Measurements from ENCODE around the gene SHLD1. TPM values are rescaled to one million over a fixed set of nuclear protein-coding genes. Genes with fewer than 3 reads are reported as not detected.

Gene SHLD1
- total RNA-seq, 1 donor from 2014 or later: 6.9 TPM

- H3K27me3 Mint-ChIP-seq (ENCODE audit: low read depth): no peaks in the 10 kb centered on the region
- H3K27ac Mint-ChIP-seq (ENCODE audit: unreplicated experiment): no peak overlapping the region
- no peak for DNase-seq (ENCODE audit: low read depth, low spot score)
- no peaks in the 10 kb centered on the region for H3K4me1 Mint-ChIP-seq
- no peaks in the 10 kb centered on the region for H3K9me3 Mint-ChIP-seq
- TF ChIP-seq CTCF (conservative IDR thresholded peaks at IDR 0.05): no peak
- H3K36me3 Mint-ChIP-seq (ENCODE audit: low read depth): no peaks in the 10 kb centered on the region
- no peak overlapping the region for H3K4me3 Mint-ChIP-seq
Observed at GRCh38 chr20:5806457-5807263, 56.5 kb downstream of the SHLD1 start.

- no peaks in the 10 kb centered on the region for H3K4me1 Mint-ChIP-seq
- no peaks in the 10 kb centered on the region for H3K9me3 Mint-ChIP-seq
- DNase-seq (ENCODE audit: low read depth, low spot score): no peak
- no peak overlapping the region for H3K27ac Mint-ChIP-seq (ENCODE audit: unreplicated experiment)
- no peaks in the 10 kb centered on the region for H3K27me3 Mint-ChIP-seq (ENCODE audit: low read depth)
- no peak for TF ChIP-seq CTCF (conservative IDR thresholded peaks at IDR 0.05)
- H3K36me3 Mint-ChIP-seq (ENCODE audit: low read depth): no peaks in the 10 kb centered on the region
- no peak overlapping the region for H3K4me3 Mint-ChIP-seq
Observed at GRCh38 chr20:5807431-5807830, 57.2 kb downstream of the SHLD1 start.

- no peaks in the 10 kb centered on the region for H3K4me1 Mint-ChIP-seq
- no peak for DNase-seq (ENCODE audit: low read depth, low spot score)
- no peak overlapping the region for H3K4me3 Mint-ChIP-seq
- no peak for TF ChIP-seq CTCF (conservative IDR thresholded peaks at IDR 0.05)
- no peak overlapping the region for H3K27ac Mint-ChIP-seq (ENCODE audit: unreplicated experiment)
- no peaks in the 10 kb centered on the region for H3K27me3 Mint-ChIP-seq (ENCODE audit: low read depth)
- no peaks in the 10 kb centered on the region for H3K9me3 Mint-ChIP-seq
- no peaks in the 10 kb centered on the region for H3K36me3 Mint-ChIP-seq (ENCODE audit: low read depth)
Observed at GRCh38 chr20:5808901-5809300, 58.7 kb downstream of the SHLD1 start.

GRCh38 chr20:5809495-5809894 is 59.3 kb downstream of the SHLD1 start:
- Mint-ChIP-seq H3K27ac (ENCODE audit: unreplicated experiment) (no peak overlapping the region), H3K4me3 (no peak overlapping the region), H3K27me3 (ENCODE audit: low read depth) (no peaks in the 10 kb centered on the region), H3K4me1 (no peaks in the 10 kb centered on the region), H3K36me3 (ENCODE audit: low read depth) (no peaks in the 10 kb centered on the region), H3K9me3 (no peaks in the 10 kb centered on the region)
- no peak for TF ChIP-seq CTCF (conservative IDR thresholded peaks at IDR 0.05)
- no peak for DNase-seq (ENCODE audit: low read depth, low spot score)

- Mint-ChIP-seq H3K4me1 (no peaks in the 10 kb centered on the region), H3K9me3 (no peaks in the 10 kb centered on the region), H3K36me3 (ENCODE audit: low read depth) (no peaks in the 10 kb centered on the region), H3K4me3 (no peak overlapping the region), H3K27ac (ENCODE audit: unreplicated experiment) (no peak overlapping the region), H3K27me3 (ENCODE audit: low read depth) (no peaks in the 10 kb centered on the region)
- DNase-seq (ENCODE audit: low read depth, low spot score): no peak
- TF ChIP-seq CTCF (conservative IDR thresholded peaks at IDR 0.05): no peak
Observed at GRCh38 chr20:5810800-5811422, 60.7 kb downstream of the SHLD1 start.
